GM12873 (cell line): ENCODE results near the gene NIPSNAP3A.

ENCODE experiments used
- TF ChIP-seq, protein P1 (sequence below): IDR thresholded peaks from 2 replicates; pipeline ENCODE4 v1.5.1; 2012; ENCODE audit warnings: low read depth, mild to moderate bottlenecking, moderate library complexity, low read length, control low read depth; ENCODE audit not compliant: insufficient read depth; ENCODE audit errors: missing control alignments

Gene NIPSNAP3A

GRCh38 chr9:104745852-104746251 lies 1.6 kb upstream of the NIPSNAP3A start:
- TF ChIP-seq, protein P1, sequence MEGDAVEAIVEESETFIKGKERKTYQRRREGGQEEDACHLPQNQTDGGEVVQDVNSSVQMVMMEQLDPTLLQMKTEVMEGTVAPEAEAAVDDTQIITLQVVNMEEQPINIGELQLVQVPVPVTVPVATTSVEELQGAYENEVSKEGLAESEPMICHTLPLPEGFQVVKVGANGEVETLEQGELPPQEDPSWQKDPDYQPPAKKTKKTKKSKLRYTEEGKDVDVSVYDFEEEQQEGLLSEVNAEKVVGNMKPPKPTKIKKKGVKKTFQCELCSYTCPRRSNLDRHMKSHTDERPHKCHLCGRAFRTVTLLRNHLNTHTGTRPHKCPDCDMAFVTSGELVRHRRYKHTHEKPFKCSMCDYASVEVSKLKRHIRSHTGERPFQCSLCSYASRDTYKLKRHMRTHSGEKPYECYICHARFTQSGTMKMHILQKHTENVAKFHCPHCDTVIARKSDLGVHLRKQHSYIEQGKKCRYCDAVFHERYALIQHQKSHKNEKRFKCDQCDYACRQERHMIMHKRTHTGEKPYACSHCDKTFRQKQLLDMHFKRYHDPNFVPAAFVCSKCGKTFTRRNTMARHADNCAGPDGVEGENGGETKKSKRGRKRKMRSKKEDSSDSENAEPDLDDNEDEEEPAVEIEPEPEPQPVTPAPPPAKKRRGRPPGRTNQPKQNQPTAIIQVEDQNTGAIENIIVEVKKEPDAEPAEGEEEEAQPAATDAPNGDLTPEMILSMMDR, result no peak

DNA sequence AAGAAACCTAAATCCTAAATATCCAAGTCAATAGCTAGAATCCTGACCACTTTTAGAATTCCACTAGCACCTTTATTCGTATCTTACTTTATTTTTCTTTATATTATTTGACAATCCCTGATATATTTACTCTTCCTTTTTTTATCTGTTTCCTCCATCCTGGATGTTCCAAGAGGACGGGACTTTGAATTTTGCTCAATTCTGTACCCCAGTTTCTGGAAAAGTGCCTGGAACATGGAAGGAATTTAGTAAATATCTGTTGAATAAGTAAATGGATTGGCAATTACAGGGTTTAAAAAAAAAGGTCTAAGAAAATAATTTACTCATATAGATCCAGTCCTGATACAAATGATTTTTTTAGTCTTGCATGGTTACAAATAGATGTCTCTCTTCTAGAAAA lies 1.2 kb upstream of the NIPSNAP3A start:
- TF ChIP-seq, protein P1, result no peak

GRCh38 chr9:104746798-104747197 lies 685 bp upstream of the NIPSNAP3A start:
- TF ChIP-seq, protein P1, result no peak

DNA sequence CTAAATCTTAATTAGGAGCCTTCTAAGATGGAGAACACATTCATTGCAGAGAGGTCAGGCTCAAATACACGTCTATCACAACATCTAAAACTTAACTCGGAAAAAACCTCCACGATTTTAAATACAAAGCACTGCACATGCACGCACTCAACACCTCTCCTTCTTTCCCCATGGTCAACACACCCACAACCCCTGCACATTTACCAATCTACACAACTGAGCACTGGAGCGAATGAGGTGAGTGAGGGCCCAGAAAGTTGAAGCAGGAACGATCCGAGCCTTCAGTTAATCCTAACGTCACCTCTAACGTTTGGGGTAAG lies 278 bp upstream of the NIPSNAP3A start:
- TF ChIP-seq, protein P1, result no peak

DNA sequence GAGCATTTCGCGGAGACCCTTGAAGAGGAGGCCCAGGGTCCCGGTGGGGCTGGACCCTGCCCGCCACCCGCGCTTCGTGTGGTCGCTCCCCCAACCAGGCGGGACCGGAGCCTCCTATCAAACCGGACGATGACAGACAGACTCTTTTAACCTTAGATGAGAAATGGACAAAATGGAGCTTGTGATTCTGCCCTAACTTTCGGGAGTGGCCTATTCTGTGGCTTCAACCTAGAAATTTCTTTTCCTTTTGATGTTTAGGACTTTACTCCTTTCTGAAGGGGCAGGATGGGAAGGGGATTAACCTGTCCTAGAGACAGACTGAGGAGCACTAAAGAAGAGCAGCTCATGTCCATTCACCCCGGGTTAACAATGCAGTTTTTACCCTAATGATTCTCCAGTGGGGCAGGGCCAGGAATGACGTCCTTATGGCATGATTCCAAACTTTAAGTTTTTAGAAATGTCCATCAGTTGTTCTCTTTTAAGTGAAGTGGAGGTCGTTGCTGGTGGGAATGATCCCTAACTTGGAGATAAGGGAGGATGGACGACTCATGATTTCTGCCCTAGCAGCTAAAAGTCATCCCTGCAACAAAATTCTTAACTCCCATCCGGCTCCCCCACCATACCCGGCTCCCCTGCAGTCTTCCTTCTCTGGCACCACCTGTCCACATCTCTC lies 1.0 kb downstream of the NIPSNAP3A start:
- TF ChIP-seq, protein P1, result no peak

- TF ChIP-seq, protein P1, result no peak
Measured at GRCh38 chr9:104750185-104750767, 2.8 kb downstream of the NIPSNAP3A start.

DNA sequence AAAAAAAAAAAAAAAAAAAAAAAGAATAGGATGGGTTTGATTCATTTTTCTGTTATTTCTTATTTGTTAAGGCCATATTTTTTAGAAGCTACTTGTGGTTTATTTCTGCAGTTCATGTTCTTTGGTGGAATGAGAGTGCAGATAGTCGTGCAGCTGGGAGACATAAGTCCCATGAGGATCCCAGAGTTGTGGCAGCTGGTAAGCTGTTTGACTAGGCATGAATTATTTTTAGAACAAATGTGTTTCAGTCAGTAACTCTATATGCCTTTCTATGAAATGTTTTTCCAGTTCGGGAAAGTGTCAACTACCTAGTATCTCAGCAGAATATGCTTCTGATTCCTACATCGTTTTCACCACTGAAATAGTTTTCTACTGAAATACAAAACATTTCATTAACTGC lies 11.5 kb downstream of the NIPSNAP3A start:
- TF ChIP-seq, protein P1, result no peak

GRCh38 chr9:104765138-104765537 lies 17.7 kb downstream of the NIPSNAP3A start:
- TF ChIP-seq, protein P1, result no peak
